HG03575 (cell line): ENCODE measurements around the gene MAML3.

ENCODE experiments used
- ATAC-seq: cut with Tn5 transposase; IDR thresholded peaks from one replicate; pipeline ENCODE4 v1.9.1; 2021; ENCODE audit not compliant: unreplicated experiment, insufficient number of reproducible peaks, low FRiP score; ENCODE audit errors: extremely low read depth

MAML3 gene

GRCh38 chr4:139902321-139903320, 251.4 kb downstream of the MAML3 start:
- ATAC-seq, result no peak

GRCh38 chr4:139901531-139902320, 252.3 kb downstream of the MAML3 start:
- no peak for ATAC-seq

GRCh38 chr4:139900964-139901376, 253.0 kb downstream of the MAML3 start:
- no peak for ATAC-seq

GRCh38 chr4:139899346-139899745, 254.6 kb downstream of the MAML3 start:
- no peak for ATAC-seq

- no peak for ATAC-seq
Measured at GRCh38 chr4:139898293-139898692, 255.7 kb downstream of the MAML3 start.

- ATAC-seq, result no peak
Measured at GRCh38 chr4:139896091-139896604, 257.8 kb downstream of the MAML3 start.

GRCh38 chr4:139893801-139894200, 260.2 kb downstream of the MAML3 start:
- ATAC-seq, result no peak

- no peak for ATAC-seq
Measured at GRCh38 chr4:139892973-139893736, 260.8 kb downstream of the MAML3 start.

GRCh38 chr4:139890816-139891215, 263.2 kb downstream of the MAML3 start:
- no peak for ATAC-seq

- ATAC-seq, result no peak
Measured at GRCh38 chr4:139889901-139890300, 264.1 kb downstream of the MAML3 start.

- ATAC-seq, result no peak
Measured at GRCh38 chr4:139889264-139889663, 264.7 kb downstream of the MAML3 start.

- no peak for ATAC-seq
Measured at GRCh38 chr4:139887962-139888735, 265.8 kb downstream of the MAML3 start.

GRCh38 chr4:139887376-139887802, 266.6 kb downstream of the MAML3 start:
- no peak for ATAC-seq

GRCh38 chr4:139886798-139887197, 267.2 kb downstream of the MAML3 start:
- no peak for ATAC-seq

- no peak for ATAC-seq
Measured at GRCh38 chr4:139884438-139884837, 269.5 kb downstream of the MAML3 start.

- no peak for ATAC-seq
Measured at GRCh38 chr4:139880841-139881240, 273.1 kb downstream of the MAML3 start.

- no peak for ATAC-seq
Measured at GRCh38 chr4:139878050-139878449, 275.9 kb downstream of the MAML3 start.

- no peak for ATAC-seq
Measured at GRCh38 chr4:139876337-139876941, 277.5 kb downstream of the MAML3 start.
